Suprapubic skin (tissue), 4 donors: ENCODE measurements around the gene HAPLN3.

Source experiments
- CTCF ChIP-seq, 2 donors: fragments of 200-600 bp in 1 of 2; fragments of 450-650 bp in 1 of 2; sonication (generic) in 1 of 2; IDR thresholded peaks; one replicate each; pipeline ENCODE4 v1.5.1; 2016 to 2019; ENCODE audit warnings: antibody characterized with exemption in 2 of 2, mild to moderate bottlenecking in 1 of 2, moderate library complexity in 1 of 2
- EP300 ChIP-seq: sonication (generic); formaldehyde crosslinking; IDR thresholded peaks from one replicate; pipeline ENCODE4 v1.6.1; 2017; ENCODE audit warnings: antibody characterized with exemption
- POLR2A ChIP-seq, 2 donors: fragments of 450-650 bp; IDR thresholded peaks; one replicate each; pipeline ENCODE4 v1.6.1; 2017; ENCODE audit warnings: antibody characterized with exemption in 2 of 2, mild to moderate bottlenecking in 2 of 2, moderate library complexity in 2 of 2
- POLR2AphosphoS5 ChIP-seq, 3 donors: sonication (generic); formaldehyde crosslinking; IDR thresholded peaks; one replicate each; pipeline ENCODE4 v1.6.1; 2017; ENCODE audit warnings: antibody characterized with exemption in 3 of 3

- no peak for TF ChIP-seq CTCF (IDR thresholded peaks at IDR 0.05)
- no peak for TF ChIP-seq POLR2A (IDR thresholded peaks at IDR 0.05)
- no peak for TF ChIP-seq EP300
- no peak for TF ChIP-seq POLR2AphosphoS5 (IDR thresholded peaks at IDR 0.05)
Measured at GRCh38 chr15:88917760-88918159, 22.4 kb upstream of the HAPLN3 start.
